Activated T-cell treated with anti-CD3 and anti-CD28 coated beads, Interleukin-2, amount 50 U/mL, for 48 hours (primary cell): ENCODE measurements around the gene MKLN1.
"Not testable (repeated sequence)": the region's sequence is repeated elsewhere in the genome, so short reads cannot be mapped to it uniquely, and the experiment has no call there.

Experiments used
- DNase-seq, 2 experiments: peaks; one replicate each; pipeline ENCODE4 v3.0.0-alpha.2; 2020

MKLN1 gene

GRCh38 chr7:131404226-131404911, 76.7 kb downstream of the MKLN1 start:
- DNase-seq, result no peak

GRCh38 chr7:131409129-131409766, 81.6 kb downstream of the MKLN1 start:
- DNase-seq, result no peak

GRCh38 chr7:131412031-131412430, 84.4 kb downstream of the MKLN1 start:
- no peak for DNase-seq

- no peak for DNase-seq
Measured at GRCh38 chr7:131413711-131414110, 86.0 kb downstream of the MKLN1 start.

- no peak for DNase-seq
Measured at GRCh38 chr7:131424219-131424822, 96.6 kb downstream of the MKLN1 start.

GRCh38 chr7:131425992-131426391, 98.3 kb downstream of the MKLN1 start:
- no peak for DNase-seq

GRCh38 chr7:131430826-131431225, 103.2 kb downstream of the MKLN1 start:
- DNase-seq, result not testable (repeated sequence)

GRCh38 chr7:131431289-131431688, 103.6 kb downstream of the MKLN1 start:
- DNase-seq, result no peak

- no peak for DNase-seq
Measured at GRCh38 chr7:131431756-131432155, 104.1 kb downstream of the MKLN1 start.

GRCh38 chr7:131436384-131436783, 108.7 kb downstream of the MKLN1 start:
- DNase-seq, result no peak

GRCh38 chr7:131438969-131439368, 111.3 kb downstream of the MKLN1 start:
- DNase-seq, result no peak

GRCh38 chr7:131443496-131443895, 115.8 kb downstream of the MKLN1 start:
- DNase-seq, result no peak

GRCh38 chr7:131444683-131445082, 117.0 kb downstream of the MKLN1 start:
- DNase-seq, result no peak

- DNase-seq, result no peak
Measured at GRCh38 chr7:131449373-131449902, 121.8 kb downstream of the MKLN1 start.

GRCh38 chr7:131454498-131454897, 126.8 kb downstream of the MKLN1 start:
- no peak for DNase-seq

- DNase-seq, result no peak
Measured at GRCh38 chr7:131455001-131455400, 127.3 kb downstream of the MKLN1 start.

- no peak for DNase-seq
Measured at GRCh38 chr7:131455546-131455945, 127.9 kb downstream of the MKLN1 start.

GRCh38 chr7:131456338-131456737, 128.7 kb downstream of the MKLN1 start:
- DNase-seq, result no peak

- DNase-seq, result no peak
Measured at GRCh38 chr7:131459256-131459655, 131.6 kb downstream of the MKLN1 start.

- no peak for DNase-seq
Measured at GRCh38 chr7:131462059-131462458, 134.4 kb downstream of the MKLN1 start.

- not testable (repeated sequence) for DNase-seq
Measured at GRCh38 chr7:131462715-131463114, 135.0 kb downstream of the MKLN1 start.

GRCh38 chr7:131466735-131467365, 139.2 kb downstream of the MKLN1 start:
- DNase-seq, result no peak

- DNase-seq, result no peak
Measured at GRCh38 chr7:131467788-131468187, 140.1 kb downstream of the MKLN1 start.
